Stimulated activated memory B cell treated with anti-CD40 and anti-IgM and Interleukin-4, amounts not matched to agents 10 μg/mL and 1 μg/mL and 100 μg/mL, for 72 hours (primary cell): Measurements from ENCODE around the gene PTPRB.

ENCODE experiments used
- ATAC-seq: fragments of 150-1000 bp; cut with Tn5 transposase; 2 replicates; pipeline ENCODE4 v1.10.0; 2021
- H3K27ac Mint-ChIP-seq: one replicate; pipeline ENCODE4 v1.8.0; 2022; ENCODE audit warnings: mild to moderate bottlenecking, mixed read lengths
- H3K27me3 Mint-ChIP-seq: one replicate; pipeline ENCODE4 v1.8.0; 2022; ENCODE audit warnings: mixed read lengths
- H3K36me3 Mint-ChIP-seq: one replicate; pipeline ENCODE4 v1.8.0; 2022; ENCODE audit warnings: mixed read lengths
- H3K4me1 Mint-ChIP-seq: one replicate; pipeline ENCODE4 v1.8.0; 2022; ENCODE audit warnings: mixed read lengths
- H3K4me3 Mint-ChIP-seq: one replicate; pipeline ENCODE4 v1.8.0; 2022; ENCODE audit warnings: mild to moderate bottlenecking, moderate library complexity, mixed read lengths
- H3K9me3 Mint-ChIP-seq: one replicate; pipeline ENCODE4 v1.8.0; 2022; ENCODE audit warnings: mixed read lengths

PTPRB gene

GRCh38 chr12:70584332-70584731 is 52.9 kb downstream of the PTPRB start:
- Mint-ChIP-seq H3K27ac (no peak overlapping the region), H3K36me3 (no peaks in the 10 kb centered on the region), H3K27me3 (peaks cover 13% of the 10 kb centered on the region), H3K4me3 (no peak overlapping the region), H3K9me3 (peaks cover 18% of the 10 kb centered on the region), H3K4me1 (no peaks in the 10 kb centered on the region)
- ATAC-seq = no peak

DNA sequence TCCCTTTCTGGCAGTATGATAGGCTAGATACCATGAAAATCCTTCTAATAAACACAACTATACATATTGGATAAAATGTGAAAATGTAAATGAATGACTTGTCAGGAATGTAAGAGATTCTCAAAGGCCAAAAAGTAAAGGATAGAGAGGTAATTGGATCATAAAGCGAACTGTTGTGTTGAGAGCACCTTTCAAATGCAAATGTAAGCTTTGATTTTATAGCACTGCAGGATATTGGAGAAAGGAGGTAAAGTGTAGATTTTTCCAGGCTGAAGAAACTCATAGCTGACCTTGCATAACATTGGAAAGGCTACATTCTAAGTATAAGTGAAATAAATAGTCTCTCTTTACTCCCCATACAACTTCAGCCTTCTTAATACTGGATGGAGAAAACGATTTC is 54.0 kb downstream of the PTPRB start:
- no peak overlapping the region for H3K4me3 Mint-ChIP-seq
- no peaks in the 10 kb centered on the region for H3K4me1 Mint-ChIP-seq
- peaks cover 13% of the 10 kb centered on the region for H3K27me3 Mint-ChIP-seq
- no peaks in the 10 kb centered on the region for H3K36me3 Mint-ChIP-seq
- peaks cover 18% of the 10 kb centered on the region for H3K9me3 Mint-ChIP-seq
- no peak overlapping the region for H3K27ac Mint-ChIP-seq
- ATAC-seq = no peak

GRCh38 chr12:70581208-70581607 is 56.0 kb downstream of the PTPRB start:
- Mint-ChIP-seq H3K4me1 (no peaks in the 10 kb centered on the region), H3K27me3 (peaks cover 13% of the 10 kb centered on the region), H3K27ac (no peak overlapping the region), H3K9me3 (peaks cover 15% of the 10 kb centered on the region), H3K36me3 (no peaks in the 10 kb centered on the region), H3K4me3 (no peak overlapping the region)
- ATAC-seq = no peak

DNA sequence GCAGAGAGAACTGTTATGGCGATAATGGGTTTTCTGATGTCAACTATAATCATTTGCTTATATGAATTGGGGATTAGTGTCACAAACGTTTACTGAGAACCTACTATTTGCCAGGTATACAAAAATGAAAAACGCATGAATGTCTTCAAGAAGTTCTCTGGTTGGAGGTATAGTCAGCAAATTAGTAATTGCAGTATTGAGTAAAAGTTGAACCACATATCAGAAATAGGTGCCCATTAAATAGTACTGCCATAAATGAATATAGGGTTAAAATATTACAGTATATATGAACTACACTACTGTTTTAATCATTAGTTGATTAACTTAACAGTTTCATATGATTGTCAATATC is 60.0 kb downstream of the PTPRB start:
- no peak overlapping the region for H3K4me3 Mint-ChIP-seq
- H3K27me3 Mint-ChIP-seq = no peaks in the 10 kb centered on the region
- H3K27ac Mint-ChIP-seq = no peak overlapping the region
- H3K9me3 Mint-ChIP-seq = no peaks in the 10 kb centered on the region
- H3K36me3 Mint-ChIP-seq = no peaks in the 10 kb centered on the region
- no peaks in the 10 kb centered on the region for H3K4me1 Mint-ChIP-seq
- ATAC-seq = no peak

DNA sequence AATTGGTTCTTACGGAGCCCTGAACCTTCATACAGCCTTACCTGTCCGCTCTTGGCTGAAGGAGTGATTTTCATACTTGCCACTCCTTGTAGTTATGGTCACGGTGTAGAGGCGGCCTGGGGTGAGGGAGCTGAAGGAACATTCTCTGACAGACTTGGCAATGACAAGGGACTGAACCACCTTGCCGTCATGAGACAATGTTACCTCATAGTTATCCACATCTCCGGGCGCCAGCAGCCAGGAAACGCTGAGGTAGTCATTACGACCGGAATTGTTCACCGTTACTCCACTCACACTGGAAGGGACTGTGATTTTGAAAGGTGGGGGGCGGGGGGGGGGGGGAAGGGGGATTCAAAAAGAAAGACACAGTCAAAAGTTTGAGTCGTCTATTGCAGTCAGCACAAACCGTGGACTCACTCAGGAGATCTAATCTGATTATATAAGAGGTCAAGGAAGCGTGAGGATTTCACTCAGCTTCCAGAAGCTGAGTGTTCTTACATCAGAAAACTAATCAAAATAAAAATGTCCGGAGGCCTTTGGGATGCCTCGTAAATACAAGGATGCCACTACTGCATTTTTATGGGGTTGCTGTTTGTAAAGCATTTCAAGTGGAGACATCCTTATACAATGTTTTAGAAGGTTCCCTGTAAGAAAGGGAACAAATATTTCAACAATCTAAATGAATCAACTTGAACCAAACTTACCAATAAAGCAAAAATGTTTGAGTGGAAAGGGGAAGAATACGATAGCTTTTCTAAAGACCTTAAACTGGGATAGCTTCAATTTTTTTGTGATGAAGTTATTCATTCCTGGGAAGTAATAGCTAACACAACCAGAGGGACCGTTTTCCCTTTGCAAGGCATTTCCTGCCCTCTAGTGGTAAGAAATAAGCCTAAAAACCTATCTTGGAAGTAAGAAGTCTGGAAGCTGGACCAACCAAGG is 60.6 kb downstream of the PTPRB start:
- no peak overlapping the region for H3K27ac Mint-ChIP-seq
- H3K4me1 Mint-ChIP-seq = no peaks in the 10 kb centered on the region
- no peaks in the 10 kb centered on the region for H3K27me3 Mint-ChIP-seq
- H3K4me3 Mint-ChIP-seq = no peak overlapping the region
- H3K9me3 Mint-ChIP-seq = no peaks in the 10 kb centered on the region
- no peak for ATAC-seq
- no peaks in the 10 kb centered on the region for H3K36me3 Mint-ChIP-seq

DNA sequence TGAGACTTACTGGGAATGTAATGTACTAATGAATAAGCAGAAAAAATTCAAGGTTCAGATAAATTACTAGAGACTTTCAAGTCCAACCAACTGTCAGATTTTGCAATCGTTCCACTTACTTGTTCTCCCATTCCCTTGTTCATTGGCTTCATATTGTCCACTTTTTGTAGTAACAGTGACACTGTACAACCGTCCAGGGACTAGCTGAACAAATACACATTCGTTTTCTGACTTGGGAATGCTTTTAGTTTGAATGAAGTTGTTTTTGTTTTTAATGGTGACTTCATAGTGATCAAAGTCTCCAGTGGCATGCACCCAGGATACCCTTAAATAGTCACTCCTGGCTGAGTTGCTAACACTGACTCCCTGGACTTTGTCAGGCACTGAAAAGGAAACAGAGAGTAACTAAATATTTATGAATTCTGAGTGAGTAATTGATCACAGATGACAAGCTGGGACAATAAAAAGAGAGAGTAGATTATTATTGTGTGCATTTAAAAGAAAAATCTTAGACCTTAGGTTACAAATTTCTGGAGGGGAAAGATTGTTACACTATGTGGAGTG is 65.4 kb downstream of the PTPRB start:
- no peak for ATAC-seq

DNA sequence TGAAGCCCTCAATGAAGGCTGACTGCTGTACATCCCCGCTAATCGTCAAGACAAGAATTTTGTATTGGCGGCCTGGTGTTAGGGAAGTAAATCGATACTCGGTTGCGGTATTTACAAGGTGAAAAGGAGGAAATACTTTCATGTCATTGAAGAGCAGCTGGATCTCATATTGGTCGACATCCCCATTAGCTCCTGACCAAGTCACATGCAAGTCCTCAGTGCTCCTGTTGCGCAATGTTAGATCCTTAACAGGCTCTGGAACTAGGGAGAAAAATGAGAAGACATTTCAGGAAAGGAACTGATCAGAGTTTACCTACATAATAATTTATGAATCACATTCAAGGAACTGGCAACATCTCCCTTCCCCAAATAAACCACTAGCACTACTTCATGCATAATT is 66.2 kb downstream of the PTPRB start:
- Mint-ChIP-seq H3K4me1 (no peaks in the 10 kb centered on the region), H3K9me3 (no peaks in the 10 kb centered on the region), H3K27me3 (no peaks in the 10 kb centered on the region), H3K36me3 (no peaks in the 10 kb centered on the region), H3K27ac (no peak overlapping the region), H3K4me3 (no peak overlapping the region)
- ATAC-seq = no peak

More for the DNA sequence above, 65.4 kb downstream of the PTPRB start:
- no peaks in the 10 kb centered on the region for H3K36me3 Mint-ChIP-seq
- H3K4me3 Mint-ChIP-seq = no peak overlapping the region
- no peaks in the 10 kb centered on the region for H3K9me3 Mint-ChIP-seq
- H3K4me1 Mint-ChIP-seq = no peaks in the 10 kb centered on the region
- no peak overlapping the region for H3K27ac Mint-ChIP-seq
- H3K27me3 Mint-ChIP-seq = no peaks in the 10 kb centered on the region

GRCh38 chr12:70561550-70561949 is 75.7 kb downstream of the PTPRB start:
- Mint-ChIP-seq H3K36me3 (peaks cover 7% of the 10 kb centered on the region), H3K9me3 (no peaks in the 10 kb centered on the region), H3K27ac (no peak overlapping the region), H3K4me3 (no peak overlapping the region), H3K27me3 (no peaks in the 10 kb centered on the region), H3K4me1 (no peaks in the 10 kb centered on the region)
- no peak for ATAC-seq

DNA sequence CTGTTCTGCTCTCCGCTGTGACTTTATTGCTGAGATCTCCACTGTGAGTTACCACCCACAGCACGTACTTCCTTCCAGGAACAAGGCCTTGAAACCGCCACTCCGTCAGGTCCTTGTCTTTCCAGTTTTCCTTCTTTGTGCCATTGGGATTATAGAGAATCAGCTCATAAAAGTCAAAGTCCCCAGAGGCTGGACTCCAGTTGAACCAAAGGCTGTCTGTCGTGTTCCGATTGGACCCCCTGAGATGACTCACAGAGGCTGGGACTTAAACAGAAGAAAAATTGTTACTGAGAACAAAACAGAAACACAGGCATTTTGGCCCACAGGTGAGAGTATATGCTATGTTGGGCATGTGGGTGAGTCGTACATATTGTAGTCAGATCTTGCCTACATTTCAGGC is 76.6 kb downstream of the PTPRB start:
- H3K4me1 Mint-ChIP-seq = no peaks in the 10 kb centered on the region
- H3K27me3 Mint-ChIP-seq = no peaks in the 10 kb centered on the region
- H3K4me3 Mint-ChIP-seq = no peak overlapping the region
- H3K36me3 Mint-ChIP-seq = peaks cover 6% of the 10 kb centered on the region
- H3K9me3 Mint-ChIP-seq = no peaks in the 10 kb centered on the region
- no peak overlapping the region for H3K27ac Mint-ChIP-seq
- ATAC-seq = no peak

GRCh38 chr12:70559390-70559789 is 77.8 kb downstream of the PTPRB start:
- H3K4me1 Mint-ChIP-seq = no peaks in the 10 kb centered on the region
- H3K27ac Mint-ChIP-seq = no peak overlapping the region
- H3K4me3 Mint-ChIP-seq = no peak overlapping the region
- H3K36me3 Mint-ChIP-seq = no peaks in the 10 kb centered on the region
- H3K9me3 Mint-ChIP-seq = no peaks in the 10 kb centered on the region
- ATAC-seq = no peak
- H3K27me3 Mint-ChIP-seq = no peaks in the 10 kb centered on the region

DNA sequence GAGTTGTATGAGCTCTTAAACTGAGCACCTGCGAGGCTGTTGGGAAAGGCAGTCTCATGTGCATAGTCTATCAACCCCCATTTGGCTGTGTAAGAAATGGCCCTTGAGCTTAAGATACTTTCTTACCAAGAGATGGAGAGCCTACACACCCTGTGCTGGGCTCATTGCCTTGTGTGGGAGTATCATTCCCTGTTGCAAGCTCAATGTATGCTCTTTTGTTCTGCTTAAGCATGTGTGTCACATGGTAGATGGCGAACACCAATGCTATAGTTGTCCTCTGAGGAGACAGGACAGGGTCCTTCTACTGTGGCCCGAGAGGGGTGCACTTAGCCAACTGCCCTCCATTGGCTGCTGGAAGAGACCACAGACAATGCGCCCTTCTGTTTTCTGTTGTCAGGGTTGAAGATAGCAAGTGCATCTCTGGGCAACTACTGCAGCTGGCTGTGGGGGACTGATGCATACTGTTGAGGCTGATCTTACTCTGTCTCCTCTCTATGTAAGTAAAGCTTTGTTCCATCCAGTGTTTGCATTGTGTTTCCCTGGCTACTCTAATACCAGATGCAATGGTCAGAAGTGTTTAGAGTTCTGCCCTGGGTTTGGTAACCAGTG is 79.5 kb downstream of the PTPRB start:
- no peak overlapping the region for H3K27ac Mint-ChIP-seq
- H3K36me3 Mint-ChIP-seq = no peaks in the 10 kb centered on the region
- H3K4me3 Mint-ChIP-seq = no peak overlapping the region

DNA sequence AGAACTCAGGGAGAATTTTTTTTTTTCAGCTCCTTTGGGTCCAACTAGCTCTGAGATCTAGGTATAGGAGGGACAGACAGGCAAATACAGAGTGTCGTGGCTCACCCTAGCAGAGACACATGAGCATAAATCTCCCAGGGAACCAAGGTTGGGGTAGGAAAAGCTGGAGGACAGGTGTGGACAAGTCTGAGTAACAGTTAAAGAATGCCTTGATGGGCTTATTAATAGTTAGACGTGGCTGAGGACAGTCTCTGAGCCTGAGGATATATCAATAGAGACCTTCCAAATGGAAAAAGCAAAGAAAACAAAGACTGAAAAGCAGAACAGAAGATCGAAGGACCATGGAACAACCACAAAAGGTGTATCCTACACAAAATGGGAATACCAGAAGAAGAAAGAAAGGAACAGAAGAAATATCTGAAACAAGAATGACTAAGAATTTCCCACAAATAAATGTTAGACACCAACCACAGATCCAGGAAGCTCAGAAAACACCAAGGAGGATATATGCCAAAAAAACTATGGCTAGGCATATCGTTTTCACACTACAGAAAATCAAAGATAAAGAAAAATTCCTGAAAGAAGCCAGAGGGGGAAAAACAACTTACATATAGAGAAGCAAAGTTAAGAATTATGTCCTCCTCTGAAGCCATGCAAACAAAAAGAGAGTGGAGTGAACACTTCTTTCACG is 80.9 kb downstream of the PTPRB start:
- H3K27ac Mint-ChIP-seq = no peak overlapping the region

More for the DNA sequence above, 79.5 kb downstream of the PTPRB start:
- H3K4me1 Mint-ChIP-seq = no peaks in the 10 kb centered on the region
- no peaks in the 10 kb centered on the region for H3K9me3 Mint-ChIP-seq
- no peak for ATAC-seq
- H3K27me3 Mint-ChIP-seq = no peaks in the 10 kb centered on the region

DNA sequence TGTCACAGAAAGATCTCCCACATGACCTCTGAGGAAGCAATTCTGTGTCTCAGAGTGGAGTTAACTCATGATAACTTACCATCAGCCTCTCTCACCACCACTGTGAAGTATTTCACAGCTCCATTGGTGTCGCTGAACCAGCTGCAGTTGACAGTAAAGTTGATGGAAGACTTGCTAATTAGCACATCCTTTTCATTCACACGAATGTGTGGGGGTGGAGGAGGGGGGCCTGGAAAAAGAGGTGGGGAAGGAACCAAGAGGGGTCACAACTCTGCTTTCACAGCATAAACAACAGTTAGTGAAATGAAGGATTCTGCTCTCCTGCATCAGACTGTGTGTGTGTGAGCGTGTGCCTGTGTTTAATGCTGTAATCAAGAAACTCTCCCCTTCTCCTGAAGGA is 82.1 kb downstream of the PTPRB start:
- Mint-ChIP-seq H3K27ac (no peak overlapping the region), H3K4me3 (no peak overlapping the region), H3K4me1 (peaks cover 2% of the 10 kb centered on the region), H3K36me3 (no peaks in the 10 kb centered on the region), H3K27me3 (no peaks in the 10 kb centered on the region), H3K9me3 (no peaks in the 10 kb centered on the region)
- no peak for ATAC-seq

More for the DNA sequence above, 80.9 kb downstream of the PTPRB start:
- Mint-ChIP-seq H3K9me3 (no peaks in the 10 kb centered on the region), H3K4me3 (no peak overlapping the region), H3K27me3 (no peaks in the 10 kb centered on the region), H3K36me3 (no peaks in the 10 kb centered on the region), H3K4me1 (no peaks in the 10 kb centered on the region)
- no peak for ATAC-seq

GRCh38 chr12:70553391-70553859 is 83.8 kb downstream of the PTPRB start:
- Mint-ChIP-seq H3K27me3 (no peaks in the 10 kb centered on the region), H3K27ac (no peak overlapping the region), H3K4me1 (peaks cover 6% of the 10 kb centered on the region), H3K9me3 (no peaks in the 10 kb centered on the region), H3K4me3 (no peak overlapping the region), H3K36me3 (no peaks in the 10 kb centered on the region)
- no peak for ATAC-seq

- H3K4me1 Mint-ChIP-seq = peaks cover 6% of the 10 kb centered on the region
- H3K36me3 Mint-ChIP-seq = no peaks in the 10 kb centered on the region
- no peak for ATAC-seq
- no peaks in the 10 kb centered on the region for H3K27me3 Mint-ChIP-seq
- no peaks in the 10 kb centered on the region for H3K9me3 Mint-ChIP-seq
- H3K27ac Mint-ChIP-seq = no peak overlapping the region
- no peak overlapping the region for H3K4me3 Mint-ChIP-seq
These were observed 85.5 kb downstream of the PTPRB start for GRCh38 chr12:70551731-70552130.
